Stimulated activated CD8-positive, alpha-beta memory T cell treated with anti-CD3 and anti-CD28 coated beads, Interleukin-12 subunit alpha, Interleukin-12 subunit beta, amount 100 ng/mL, for 4 hours (primary cell): ENCODE measurements around the gene ZDBF2.
"Not testable (repeated sequence)": the region's sequence is repeated elsewhere in the genome, so short reads cannot be mapped to it uniquely, and the experiment has no call there.

Experiments used
- DNase-seq: peaks from one replicate; pipeline ENCODE4 v3.0.0-alpha.2; 2020; ENCODE audit warnings: low read depth

The ZDBF2 gene

GRCh38 chr2:206259376-206260187 is 14.9 kb upstream of the ZDBF2 start:
- no peak for DNase-seq

DNA sequence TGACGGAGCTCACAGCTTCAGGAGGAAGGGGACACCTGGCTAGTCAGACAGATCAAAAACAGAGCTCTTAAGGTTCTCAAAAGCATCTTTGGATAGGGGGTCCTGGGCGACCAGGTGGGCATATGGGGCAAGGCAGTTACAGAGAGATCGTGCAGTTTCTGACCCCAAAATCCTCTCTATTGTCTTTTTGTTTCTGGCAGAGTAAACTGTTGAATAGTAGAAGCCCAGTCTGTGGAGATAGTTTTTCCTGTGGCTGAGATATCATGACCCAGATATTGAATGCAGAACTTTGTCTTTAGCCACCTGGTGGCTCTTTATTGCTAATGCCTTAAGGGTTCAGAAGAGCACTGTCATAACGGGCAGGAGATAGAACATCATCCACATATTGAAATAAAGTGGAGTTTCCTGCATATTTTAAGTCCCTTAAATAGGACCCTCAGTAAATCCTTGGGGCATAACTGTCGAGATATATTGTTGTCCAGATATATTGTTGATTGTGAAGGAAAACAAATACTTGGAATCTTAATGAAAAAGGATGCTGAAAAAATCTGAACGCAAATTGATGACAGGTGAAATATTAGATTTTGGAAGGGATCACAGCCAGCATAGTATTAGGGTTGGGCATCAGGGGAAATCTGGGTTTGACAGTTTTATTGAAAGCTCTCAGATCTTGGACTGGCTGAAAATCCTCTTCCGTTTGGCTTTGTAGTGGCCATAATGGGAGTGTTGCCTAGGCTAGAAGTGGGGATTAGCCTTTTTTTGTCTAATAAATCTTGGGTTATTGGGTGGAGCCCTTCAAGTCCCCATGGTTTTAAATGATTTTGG is 14.1 kb upstream of the ZDBF2 start:
- DNase-seq, result no peak

GRCh38 chr2:206263959-206264603 is 10.4 kb upstream of the ZDBF2 start:
- no peak for DNase-seq

- DNase-seq, result no peak
Observed at GRCh38 chr2:206266130-206267125, 8.0 kb upstream of the ZDBF2 start.

- no peak for DNase-seq
Observed at GRCh38 chr2:206267567-206267966, 6.9 kb upstream of the ZDBF2 start.

- DNase-seq, result no peak
Observed at GRCh38 chr2:206271065-206271464, 3.4 kb upstream of the ZDBF2 start.

DNA sequence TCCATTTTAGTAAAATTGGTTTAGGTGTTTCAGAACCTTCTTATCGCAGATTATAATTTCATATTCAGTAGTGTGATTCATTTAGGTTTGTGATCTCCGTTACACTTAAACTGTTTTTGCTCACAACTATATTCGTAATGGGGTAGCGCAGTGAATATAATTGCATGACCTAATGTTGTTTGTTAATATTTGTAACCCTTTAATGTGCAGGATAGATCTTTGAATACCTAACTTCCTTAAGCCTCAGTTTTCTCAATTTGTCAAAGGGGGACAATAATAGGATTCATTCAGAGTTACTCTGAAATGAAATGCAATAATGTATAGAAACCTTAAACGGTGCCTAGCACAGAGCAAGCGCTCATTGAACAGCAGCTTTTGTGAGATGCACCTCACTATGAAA is 558 bp upstream of the ZDBF2 start:
- DNase-seq, result no peak

DNA sequence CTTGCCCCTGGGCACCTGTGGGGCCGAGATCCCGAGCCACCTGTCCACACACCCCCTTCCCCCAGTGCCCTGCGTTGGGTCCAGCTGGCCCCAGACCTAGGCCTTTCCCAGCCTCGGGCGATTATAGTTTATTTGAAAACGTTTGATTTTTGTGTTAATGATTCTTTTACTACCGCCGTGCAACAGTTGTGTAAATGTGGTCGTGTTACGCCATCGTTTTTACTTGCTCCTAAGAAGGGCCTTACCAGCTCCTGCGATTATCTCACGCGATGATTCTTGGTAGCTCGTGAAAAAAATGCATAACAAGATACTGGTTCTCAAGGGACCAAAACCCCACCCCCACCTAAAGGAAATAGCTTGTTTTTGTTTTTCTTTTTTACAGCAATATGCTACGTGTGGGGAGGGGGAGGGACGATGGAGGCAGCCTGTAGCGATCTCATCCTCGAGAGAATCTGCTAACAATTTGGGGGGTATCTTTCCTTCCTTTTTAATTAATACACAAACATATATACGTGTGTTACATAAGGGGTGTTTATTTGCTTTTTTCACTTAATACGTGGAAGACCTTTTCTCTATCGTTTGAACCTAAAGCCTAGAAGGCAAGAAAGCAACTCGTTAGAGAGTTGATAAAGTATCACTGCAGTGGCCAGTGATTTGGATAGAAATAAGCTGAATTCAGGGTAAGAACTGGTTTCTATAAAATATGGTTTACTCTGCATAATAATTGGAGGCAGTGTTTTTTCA is 1.0 kb downstream of the ZDBF2 start:
- DNase-seq, result no peak

GRCh38 chr2:206276169-206276942 is 1.9 kb downstream of the ZDBF2 start:
- DNase-seq, result no peak

DNA sequence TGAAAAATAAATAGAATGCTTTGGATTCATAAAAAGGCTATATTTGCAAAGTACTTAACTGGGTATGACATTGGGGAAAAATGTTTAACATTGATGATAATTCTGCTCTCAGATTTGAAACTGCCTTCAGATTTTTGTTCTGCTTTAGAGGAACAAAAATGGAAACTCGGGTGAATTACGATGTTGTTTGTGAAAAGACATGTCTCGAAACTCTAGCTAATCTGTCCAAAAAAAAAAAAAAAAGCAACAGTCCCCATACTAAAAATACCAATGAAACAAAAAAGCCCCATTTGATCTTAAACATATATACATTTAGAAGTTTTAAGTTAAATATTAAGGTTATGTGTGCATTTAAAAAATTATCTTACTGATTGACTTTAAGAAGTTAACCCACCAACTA is 3.0 kb downstream of the ZDBF2 start:
- no peak for DNase-seq

DNA sequence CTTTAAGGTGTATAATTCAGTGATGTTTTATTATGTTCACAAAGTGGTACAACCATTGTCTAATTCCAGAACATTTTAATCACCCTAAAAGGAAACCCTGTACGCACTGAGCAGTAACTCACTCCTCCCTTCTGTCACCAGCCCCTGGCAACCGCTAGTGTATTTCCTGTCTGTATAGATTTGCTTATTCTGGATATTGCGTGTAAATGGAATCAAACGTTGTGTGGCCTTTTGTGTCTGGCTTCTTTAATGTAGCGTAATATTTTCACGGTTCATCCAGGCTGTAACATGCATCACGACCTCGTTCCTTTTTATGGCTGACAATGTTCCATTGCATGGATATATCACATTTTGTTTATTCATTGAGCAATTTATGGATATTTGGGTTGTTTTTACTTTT is 8.3 kb downstream of the ZDBF2 start:
- no peak for DNase-seq

DNA sequence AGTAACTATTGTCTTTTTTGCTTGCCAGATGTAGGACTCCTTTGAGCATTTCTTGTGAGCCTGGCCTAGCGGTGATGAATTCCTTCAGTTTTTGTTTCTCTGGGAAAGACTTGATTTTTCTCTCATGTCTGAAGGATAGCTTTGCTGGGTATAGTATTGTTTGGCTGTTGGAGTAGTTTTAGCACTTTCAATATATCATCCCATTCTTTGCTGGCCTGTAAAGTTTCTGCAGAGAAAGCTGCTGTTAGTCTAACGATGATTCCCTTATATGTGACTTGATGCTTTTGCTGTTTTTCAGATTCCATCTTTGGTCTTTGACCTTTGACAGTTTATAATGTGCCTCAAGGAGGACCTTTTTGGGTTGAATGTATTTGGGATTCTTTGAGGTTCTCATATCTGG is 12.7 kb downstream of the ZDBF2 start:
- no peak for DNase-seq

- no peak for DNase-seq
Observed at GRCh38 chr2:206289391-206289790, 14.9 kb downstream of the ZDBF2 start.

DNA sequence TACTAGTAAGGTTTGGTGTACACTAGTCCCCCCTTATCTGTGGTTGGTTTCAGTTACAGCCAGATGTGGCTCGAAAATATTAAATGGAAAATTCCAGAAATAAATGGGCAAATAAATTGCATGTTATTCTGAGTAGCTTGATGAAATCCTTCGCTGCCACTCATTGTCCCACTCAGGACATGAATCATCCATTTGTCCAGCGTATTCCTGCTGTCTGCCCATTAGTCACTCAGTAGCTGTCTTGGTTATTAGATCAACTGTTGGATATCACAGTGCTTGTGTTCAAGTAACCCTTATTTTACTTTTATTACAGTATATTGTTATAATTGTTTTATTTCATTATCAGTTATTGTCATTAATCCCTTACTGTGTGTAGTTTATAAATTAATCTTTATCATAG is 21.7 kb downstream of the ZDBF2 start:
- no peak for DNase-seq

- DNase-seq, result not testable (repeated sequence)
Observed at GRCh38 chr2:206299608-206300007, 25.1 kb downstream of the ZDBF2 start.

DNA sequence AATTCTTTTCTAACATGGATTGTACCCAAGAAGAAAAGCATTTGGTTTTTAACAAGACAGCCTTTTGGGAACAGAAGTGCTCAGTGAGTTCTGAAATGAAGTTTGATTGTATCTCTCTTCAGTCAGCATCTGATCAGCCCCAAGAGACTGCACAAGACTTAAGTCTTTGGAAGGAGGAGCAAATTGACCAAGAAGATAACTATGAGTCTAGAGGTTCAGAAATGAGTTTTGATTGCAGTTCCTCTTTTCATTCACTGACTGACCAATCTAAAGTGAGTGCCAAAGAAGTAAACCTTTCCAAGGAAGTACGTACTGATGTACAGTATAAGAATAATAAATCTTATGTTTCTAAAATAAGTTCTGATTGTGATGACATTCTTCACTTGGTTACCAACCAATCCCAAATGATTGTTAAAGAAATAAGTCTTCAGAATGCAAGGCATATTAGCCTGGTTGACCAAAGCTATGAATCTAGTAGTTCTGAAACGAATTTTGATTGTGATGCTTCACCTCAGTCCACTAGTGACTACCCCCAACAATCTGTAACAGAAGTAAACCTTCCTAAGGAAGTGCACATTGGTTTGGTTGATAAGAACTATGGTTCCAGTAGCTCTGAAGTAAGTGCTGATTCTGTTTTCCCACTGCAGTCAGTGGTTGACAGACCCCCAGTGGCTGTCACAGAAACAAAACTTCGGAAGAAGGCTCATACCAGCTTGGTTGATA is 31.2 kb downstream of the ZDBF2 start:
- DNase-seq, result no peak

GRCh38 chr2:206311026-206311425 is 36.6 kb downstream of the ZDBF2 start:
- no peak for DNase-seq

DNA sequence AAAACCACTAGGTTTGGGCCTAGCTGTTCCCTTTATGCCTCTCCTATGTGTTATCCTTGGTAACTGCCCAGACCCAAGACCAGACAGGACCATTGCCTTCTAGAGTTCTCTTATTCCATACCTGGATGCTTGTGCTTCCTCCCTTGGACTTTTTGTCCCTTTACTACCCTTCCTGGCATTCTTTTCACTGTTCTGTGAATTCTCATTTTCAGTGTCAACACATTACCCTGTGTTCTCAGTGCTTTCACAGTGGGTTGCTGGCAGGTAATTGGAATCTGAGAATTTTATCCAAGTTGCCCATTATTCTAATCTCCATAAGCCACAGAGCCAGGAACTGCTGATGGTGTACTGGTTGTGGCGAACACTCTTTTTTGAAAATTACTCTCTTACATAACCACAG is 41.7 kb downstream of the ZDBF2 start:
- DNase-seq, result no peak

DNA sequence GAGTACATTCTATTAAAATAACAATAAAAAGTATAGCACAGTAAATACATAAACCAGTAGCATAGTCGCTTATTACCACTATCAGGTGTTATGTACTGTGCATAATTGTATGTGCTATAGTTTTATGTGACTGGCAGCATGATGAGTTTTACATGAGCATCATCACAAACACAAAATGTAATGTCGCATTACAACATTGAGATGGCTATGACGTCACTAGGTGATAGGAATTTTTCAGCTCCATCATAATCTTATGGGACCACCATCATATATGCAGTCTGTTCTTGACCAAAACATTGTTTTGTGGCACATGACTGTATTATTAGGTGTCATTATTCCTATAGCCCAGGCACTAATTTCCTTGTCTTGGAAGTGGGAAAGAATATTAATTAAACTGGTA is 48.6 kb downstream of the ZDBF2 start:
- no peak for DNase-seq
